Osteocyte (in vitro differentiated cells): Measurements from ENCODE around the gene PRKAR2A. TPM values are rescaled to one million over a fixed set of nuclear protein-coding genes. Genes with fewer than 3 reads are reported as not detected.
"Not testable (repeated sequence)": the region's sequence is repeated elsewhere in the genome, so short reads cannot be mapped to it uniquely, and the experiment has no call there.

Experiments used
- DNase-seq: peaks from one replicate; pipeline ENCODE4 v3.0.0; 2021; ENCODE audit warnings: mixed read lengths; ENCODE audit not compliant: unreplicated experiment; ENCODE audit errors: extremely low spot score
- H3K27ac Mint-ChIP-seq: one replicate; pipeline ENCODE4 v1.8.0; 2021; ENCODE audit warnings: mild to moderate bottlenecking, mixed read lengths; ENCODE audit not compliant: unreplicated experiment
- H3K27me3 Mint-ChIP-seq: one replicate; pipeline ENCODE4 v1.8.0; 2021; ENCODE audit warnings: mixed read lengths; ENCODE audit not compliant: unreplicated experiment
- H3K36me3 Mint-ChIP-seq: one replicate; pipeline ENCODE4 v1.8.0; 2021; ENCODE audit warnings: mixed read lengths; ENCODE audit not compliant: unreplicated experiment
- H3K4me1 Mint-ChIP-seq: one replicate; pipeline ENCODE4 v1.8.0; 2021; ENCODE audit warnings: mixed read lengths; ENCODE audit not compliant: unreplicated experiment
- H3K4me3 Mint-ChIP-seq: one replicate; pipeline ENCODE4 v1.8.0; 2021; ENCODE audit warnings: mild to moderate bottlenecking, moderate library complexity, mixed read lengths; ENCODE audit not compliant: unreplicated experiment
- H3K9me3 Mint-ChIP-seq: one replicate; pipeline ENCODE4 v1.8.0; 2021; ENCODE audit warnings: mixed read lengths; ENCODE audit not compliant: unreplicated experiment
- CTCF ChIP-seq: fragments of 200-600 bp; sonication (generic); IDR thresholded peaks from 2 replicates; pipeline ENCODE4 v1.5.0; 2021; ENCODE audit warnings: antibody characterized with exemption, mild to moderate bottlenecking, moderate library complexity
- total RNA-seq: library from RNA; stranded (reverse); gene quantifications from 2 replicates; pipeline ENCODE4 v1.2.1, GENCODE V29; 2021

Gene PRKAR2A
- total RNA-seq, 1 donor from 2014 or later, result 61.6 TPM

- DNase-seq, result no peak
- Mint-ChIP-seq H3K27ac (no peak overlapping the region), H3K9me3 (no peaks in the 10 kb centered on the region), H3K27me3 (no peaks in the 10 kb centered on the region), H3K4me3 (no peak overlapping the region), H3K36me3 (peaks cover 16% of the 10 kb centered on the region), H3K4me1 (peaks cover 11% of the 10 kb centered on the region)
- no peak for TF ChIP-seq CTCF
Observed at GRCh38 chr3:48788544-48789162, 59.0 kb downstream of the PRKAR2A start.

GRCh38 chr3:48784426-48785120, 63.1 kb downstream of the PRKAR2A start:
- H3K27ac Mint-ChIP-seq, result peak overlapping the region; percentile 86
- H3K36me3 Mint-ChIP-seq, result peaks cover 16% of the 10 kb centered on the region
- no peak for TF ChIP-seq CTCF
- no peak overlapping the region for H3K4me3 Mint-ChIP-seq
- no peaks in the 10 kb centered on the region for H3K9me3 Mint-ChIP-seq
- DNase-seq, result no peak
- peaks cover 11% of the 10 kb centered on the region for H3K4me1 Mint-ChIP-seq
- no peaks in the 10 kb centered on the region for H3K27me3 Mint-ChIP-seq

- Mint-ChIP-seq H3K27me3 (no peaks in the 10 kb centered on the region), H3K27ac (no peak overlapping the region), H3K4me1 (peaks cover 11% of the 10 kb centered on the region), H3K9me3 (no peaks in the 10 kb centered on the region), H3K4me3 (no peak overlapping the region), H3K36me3 (peaks cover 16% of the 10 kb centered on the region)
- no peak for TF ChIP-seq CTCF
- no peak for DNase-seq
Observed at GRCh38 chr3:48783304-48783703, 64.4 kb downstream of the PRKAR2A start.

GRCh38 chr3:48782046-48782445, 65.6 kb downstream of the PRKAR2A start:
- Mint-ChIP-seq H3K27ac (no peak overlapping the region), H3K9me3 (no peaks in the 10 kb centered on the region), H3K4me3 (no peak overlapping the region)

GRCh38 chr3:48778565-48778964, 69.1 kb downstream of the PRKAR2A start:
- not testable (repeated sequence) for DNase-seq, H3K27ac Mint-ChIP-seq, H3K27me3 Mint-ChIP-seq, H3K4me3 Mint-ChIP-seq, H3K4me1 Mint-ChIP-seq, H3K9me3 Mint-ChIP-seq
- peaks cover 18% of the 10 kb centered on the region for H3K36me3 Mint-ChIP-seq

More at GRCh38 chr3:48782046-48782445, 65.6 kb downstream of the PRKAR2A start:
- peaks cover 19% of the 10 kb centered on the region for H3K36me3 Mint-ChIP-seq
- no peak for DNase-seq
- no peaks in the 10 kb centered on the region for H3K27me3 Mint-ChIP-seq
- peaks cover 11% of the 10 kb centered on the region for H3K4me1 Mint-ChIP-seq
- TF ChIP-seq CTCF, result no peak
